ENCODE results near the gene PSPH.
"Not testable (repeated sequence)": the region's sequence is repeated elsewhere in the genome, so short reads cannot be mapped to it uniquely, and the experiment has no call there.

The PSPH gene

DNA sequence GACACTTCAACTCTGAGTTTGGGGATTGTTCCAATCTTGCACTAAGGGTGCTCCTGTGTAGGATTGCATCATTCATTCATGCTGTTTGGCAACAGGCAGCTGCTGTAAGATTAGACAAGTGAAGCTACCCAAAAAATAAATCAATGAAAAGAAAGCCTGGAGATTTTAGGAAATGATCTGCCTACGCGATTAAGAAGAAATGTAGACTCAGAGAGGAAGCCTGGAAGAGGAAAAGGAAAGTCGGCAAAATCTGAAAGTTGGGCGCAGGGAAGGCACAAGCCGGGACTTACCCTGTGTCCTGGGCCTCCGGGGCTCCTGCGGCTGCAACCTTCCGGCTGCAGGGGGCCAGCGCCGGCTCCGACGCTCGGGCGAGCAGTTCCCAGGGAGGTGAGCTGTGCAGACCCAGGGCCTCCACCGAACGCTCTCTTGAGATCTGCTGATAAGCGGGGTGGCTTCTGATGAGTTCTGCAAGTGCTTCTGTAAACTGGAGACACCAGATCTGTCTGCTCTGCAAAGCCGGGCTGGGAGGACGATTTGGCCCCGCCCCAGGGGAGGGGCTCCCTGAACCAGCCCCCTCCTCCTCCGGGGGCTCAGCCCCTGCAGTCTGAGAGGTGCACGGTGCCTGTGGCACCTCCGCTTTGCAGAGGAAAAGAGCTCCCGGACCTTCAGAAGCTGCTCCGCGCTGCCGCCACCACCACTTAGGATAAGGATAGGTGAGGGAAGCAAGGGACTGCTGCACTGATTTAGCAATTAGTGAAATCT, 17.4 kb downstream of the PSPH start:
- DNase-seq (ENCODE audit: low read depth): peak; percentile 77
- peak overlapping the region; percentile 64 for H3K4me3 ChIP-seq (ENCODE audit: low read depth, low read length)
- TF ChIP-seq, protein P1, sequence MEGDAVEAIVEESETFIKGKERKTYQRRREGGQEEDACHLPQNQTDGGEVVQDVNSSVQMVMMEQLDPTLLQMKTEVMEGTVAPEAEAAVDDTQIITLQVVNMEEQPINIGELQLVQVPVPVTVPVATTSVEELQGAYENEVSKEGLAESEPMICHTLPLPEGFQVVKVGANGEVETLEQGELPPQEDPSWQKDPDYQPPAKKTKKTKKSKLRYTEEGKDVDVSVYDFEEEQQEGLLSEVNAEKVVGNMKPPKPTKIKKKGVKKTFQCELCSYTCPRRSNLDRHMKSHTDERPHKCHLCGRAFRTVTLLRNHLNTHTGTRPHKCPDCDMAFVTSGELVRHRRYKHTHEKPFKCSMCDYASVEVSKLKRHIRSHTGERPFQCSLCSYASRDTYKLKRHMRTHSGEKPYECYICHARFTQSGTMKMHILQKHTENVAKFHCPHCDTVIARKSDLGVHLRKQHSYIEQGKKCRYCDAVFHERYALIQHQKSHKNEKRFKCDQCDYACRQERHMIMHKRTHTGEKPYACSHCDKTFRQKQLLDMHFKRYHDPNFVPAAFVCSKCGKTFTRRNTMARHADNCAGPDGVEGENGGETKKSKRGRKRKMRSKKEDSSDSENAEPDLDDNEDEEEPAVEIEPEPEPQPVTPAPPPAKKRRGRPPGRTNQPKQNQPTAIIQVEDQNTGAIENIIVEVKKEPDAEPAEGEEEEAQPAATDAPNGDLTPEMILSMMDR (conservative IDR thresholded peaks at IDR 0.05; ENCODE audit: low read depth, low read length): peak; percentile 49

DNA sequence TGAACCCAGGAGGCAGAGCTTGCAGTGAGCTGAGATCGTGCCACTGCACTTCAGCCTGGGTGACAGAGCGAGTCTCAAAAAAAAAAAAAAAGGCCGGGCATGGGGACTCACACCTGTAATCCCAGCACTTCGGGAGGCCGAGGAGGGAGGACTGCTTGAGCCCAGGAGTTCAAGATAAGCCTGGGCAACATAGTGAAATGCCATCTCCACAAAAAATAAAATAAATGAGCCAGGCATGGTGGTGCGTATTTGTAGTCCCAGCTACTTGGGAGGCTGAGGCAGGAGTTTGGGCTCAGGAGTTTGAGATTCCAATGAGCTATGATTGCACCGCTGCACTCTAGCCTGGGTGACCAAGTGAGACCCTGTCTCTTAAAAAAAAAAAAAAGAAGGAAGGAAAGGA, 18.7 kb downstream of the PSPH start:
- not testable (repeated sequence) for DNase-seq (ENCODE audit: low read depth); H3K4me3 ChIP-seq (ENCODE audit: low read depth, low read length)

DNA sequence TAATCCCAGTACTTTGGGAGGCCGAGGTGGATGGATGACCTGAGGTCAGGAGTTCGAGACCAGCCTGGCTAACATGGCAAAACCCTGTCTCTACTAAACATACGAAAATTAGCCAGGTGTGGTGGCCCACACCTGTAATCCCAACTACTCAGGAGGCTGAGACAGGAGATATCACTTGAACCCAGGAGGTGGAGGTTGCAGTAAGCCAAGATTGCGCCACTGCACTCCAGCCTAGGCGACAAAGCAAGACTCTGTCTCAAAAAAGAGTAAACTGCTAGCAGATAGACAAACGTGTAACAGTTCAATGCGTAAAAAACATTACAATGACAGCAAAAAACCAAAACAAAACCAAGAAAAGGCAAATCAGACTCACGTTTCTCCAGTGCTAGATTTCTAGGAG, 19.7 kb downstream of the PSPH start:
- H3K4me3 ChIP-seq (ENCODE audit: low read depth, low read length); DNase-seq (ENCODE audit: low read depth): not testable (repeated sequence)

DNA sequence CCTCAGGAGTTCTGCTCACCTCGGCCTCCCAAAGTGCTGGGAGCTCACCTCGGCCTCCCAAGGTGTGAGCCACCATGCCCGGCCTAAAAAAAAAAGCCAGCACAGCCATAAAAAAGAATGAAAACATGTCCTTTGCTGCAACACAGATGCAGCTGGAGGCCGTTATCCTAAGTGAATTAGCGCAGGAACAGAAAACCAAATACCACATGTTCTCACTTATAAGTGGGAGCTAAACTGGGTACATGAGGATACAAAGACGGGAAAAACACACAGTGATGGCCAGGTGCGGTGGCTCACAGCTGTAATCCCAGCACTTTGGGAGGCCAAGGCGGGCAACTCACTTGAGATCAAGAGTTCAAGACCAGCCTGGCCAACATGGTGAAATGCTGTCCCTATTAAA, 20.9 kb downstream of the PSPH start:
- DNase-seq (ENCODE audit: low read depth): no peak
- TF ChIP-seq, protein P1 (conservative IDR thresholded peaks at IDR 0.05; ENCODE audit: low read depth, low read length): no peak
- H3K4me3 ChIP-seq (ENCODE audit: low read depth, low read length): no peak overlapping the region

DNA sequence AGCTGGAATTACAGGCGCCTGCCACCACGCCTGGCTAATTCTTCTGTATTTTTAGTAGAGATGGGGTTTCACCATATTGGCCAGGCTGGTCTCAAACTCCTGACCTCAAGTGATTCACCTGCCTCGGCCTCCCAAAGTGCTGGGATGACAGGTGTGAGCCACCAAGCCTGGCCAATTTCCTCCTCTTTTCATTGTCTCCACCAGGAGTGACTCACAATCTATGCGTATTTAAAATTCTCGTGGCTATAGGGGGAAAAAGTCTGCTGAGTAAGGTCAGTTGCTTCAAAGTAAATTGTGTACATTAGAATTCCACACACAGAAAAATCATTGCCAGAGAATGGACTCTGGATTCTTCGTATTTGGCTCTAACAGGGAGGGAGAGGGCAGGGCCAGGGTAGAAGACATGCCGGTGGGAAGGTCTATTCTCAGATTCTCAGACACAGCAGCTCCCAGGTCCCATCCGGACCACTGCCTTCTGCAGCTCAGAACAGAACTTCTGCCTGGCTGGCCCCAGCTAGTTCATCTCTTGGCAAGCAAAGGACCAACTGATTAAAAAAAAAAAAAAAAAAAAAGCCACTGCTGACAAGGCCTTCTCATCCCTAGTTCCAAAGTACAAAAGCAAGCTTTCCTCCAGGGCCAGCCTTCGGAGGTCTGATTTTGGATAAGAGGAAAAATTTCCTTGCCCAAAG, 22.2 kb downstream of the PSPH start:
- no peak overlapping the region for H3K4me3 ChIP-seq (ENCODE audit: low read depth, low read length)
- DNase-seq (ENCODE audit: low read depth): peak; percentile 42
- TF ChIP-seq, protein P1 (conservative IDR thresholded peaks at IDR 0.05; ENCODE audit: low read depth, low read length): no peak

DNA sequence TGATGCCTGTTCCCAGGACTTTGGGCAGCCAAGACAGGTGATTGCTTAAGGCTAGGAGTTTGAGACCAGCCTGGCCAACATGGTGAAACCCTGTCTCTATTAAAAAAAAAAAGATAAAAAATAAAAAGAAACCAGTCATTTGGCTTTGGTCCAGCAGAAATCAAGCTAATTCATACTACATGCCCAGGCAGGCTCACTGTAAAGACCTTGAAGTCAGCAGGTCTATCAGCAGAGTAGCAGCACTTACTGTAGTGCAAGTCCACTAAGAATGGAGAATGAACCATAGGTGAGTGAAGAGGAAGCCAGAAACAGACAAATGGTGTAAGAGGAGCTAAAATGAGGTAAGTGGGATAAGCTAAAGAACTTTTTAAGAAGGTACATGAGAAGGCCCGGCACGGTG, 24.7 kb downstream of the PSPH start:
- H3K4me3 ChIP-seq (ENCODE audit: low read depth, low read length): no peak overlapping the region
- TF ChIP-seq, protein P1 (conservative IDR thresholded peaks at IDR 0.05; ENCODE audit: low read depth, low read length): no peak
- no peak for DNase-seq (ENCODE audit: low read depth)

DNA sequence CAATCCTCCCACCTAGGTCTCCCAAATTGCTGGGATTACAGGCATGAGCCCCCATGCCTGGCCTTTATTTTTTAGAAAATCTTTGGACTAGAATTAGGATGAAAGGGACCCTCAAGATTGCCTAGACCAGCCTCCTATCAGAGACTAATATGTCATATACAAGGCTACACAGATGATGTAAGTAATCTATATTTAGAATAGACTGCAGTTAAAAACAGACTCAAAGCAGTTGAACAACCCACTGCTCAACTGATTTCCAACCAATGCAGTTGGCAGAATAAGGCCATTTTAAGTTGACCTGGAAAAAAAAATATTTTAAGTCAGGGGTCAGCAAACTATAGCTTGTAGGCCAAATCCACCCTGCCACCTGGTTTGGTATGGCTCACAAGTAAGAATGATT, 27.7 kb downstream of the PSPH start:
- DNase-seq (ENCODE audit: low read depth): no peak
- H3K4me3 ChIP-seq (ENCODE audit: low read depth, low read length): no peak overlapping the region
- TF ChIP-seq, protein P1 (conservative IDR thresholded peaks at IDR 0.05; ENCODE audit: low read depth, low read length): no peak

DNA sequence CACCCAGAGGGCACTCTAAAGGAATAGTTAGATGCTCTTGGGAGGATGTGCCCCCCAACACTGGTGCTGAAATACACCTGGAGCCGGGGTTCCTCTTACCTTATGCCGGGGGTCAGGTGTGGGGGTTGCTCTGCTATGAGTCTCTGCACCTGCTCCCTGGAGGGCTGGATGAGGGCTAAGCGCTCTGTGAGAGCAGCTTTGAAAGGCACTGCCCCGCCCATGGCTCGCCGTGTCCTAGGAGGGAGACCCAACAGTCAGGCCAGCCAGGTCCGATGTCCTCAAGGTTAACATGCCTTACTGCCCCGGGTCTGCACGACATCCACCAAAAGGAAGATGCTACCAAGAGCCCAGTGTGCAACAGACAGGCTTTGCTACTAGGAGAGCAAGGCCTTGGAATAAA, 31.7 kb downstream of the PSPH start:
- no peak for DNase-seq (ENCODE audit: low read depth)
- H3K4me3 ChIP-seq (ENCODE audit: low read depth, low read length): no peak overlapping the region
- TF ChIP-seq, protein P1 (conservative IDR thresholded peaks at IDR 0.05; ENCODE audit: low read depth, low read length): no peak

DNA sequence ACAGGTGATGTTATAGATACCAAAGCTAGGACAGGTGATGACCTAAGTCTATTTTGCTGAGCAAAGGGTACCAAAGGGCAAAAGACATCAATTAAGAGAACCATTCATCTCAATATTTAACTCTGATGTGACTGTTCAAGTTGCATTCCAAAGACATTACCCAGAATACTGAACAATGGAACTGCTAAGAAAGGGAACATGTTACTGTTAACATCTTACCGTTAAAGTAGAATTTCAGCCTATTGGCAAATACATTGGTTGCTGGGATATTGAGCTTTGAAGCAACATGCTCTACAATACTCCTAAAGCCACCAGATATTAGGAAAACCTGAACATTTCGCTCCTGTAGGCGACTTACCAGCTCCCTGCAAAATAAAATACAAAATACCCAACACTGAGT, 34.2 kb downstream of the PSPH start:
- DNase-seq (ENCODE audit: low read depth); H3K4me3 ChIP-seq (ENCODE audit: low read depth, low read length): not testable (repeated sequence)

Data from choroid plexus epithelial cell (primary cell).